GM12878 (cell line): ENCODE measurements around the gene CXXC4.
A peak's percentile ranks its signal among the peaks of the same experiment; 100 is the strongest.

ENCODE experiments used
- CEBPZ ChIP-seq: fragments of 150-350 bp; IDR thresholded peaks from 2 replicates; pipeline ENCODE4 v1.6.1; 2016; ENCODE audit warnings: low read depth, low read length
- CTCF ChIP-seq, 3 experiments: IDR thresholded peaks in 2 of 3; conservative IDR thresholded peaks in 1 of 3; 2 replicates each; pipeline ENCODE4 v1.5.1; 2011; ENCODE audit warnings: low read depth in 3 of 3, low read length in 3 of 3, mild to moderate bottlenecking in 3 of 3, control low read depth in 2 of 3, moderate library complexity in 2 of 3, inconsistent platforms in 1 of 3, mixed read lengths in 1 of 3; ENCODE audit not compliant: control insufficient read depth in 2 of 3, insufficient read depth in 1 of 3; ENCODE audit errors: extremely low read depth in 1 of 3
- E4F1 ChIP-seq: fragments of 450-650 bp; IDR thresholded peaks from 2 replicates; pipeline ENCODE4 v1.6.1; 2018; ENCODE audit warnings: borderline replicate concordance, mild to moderate bottlenecking; ENCODE audit not compliant: partially characterized antibody
- EZH2 ChIP-seq: IDR thresholded peaks from 2 replicates; pipeline ENCODE4 v1.6.1; 2012; ENCODE audit warnings: low read depth, mild to moderate bottlenecking, control low read depth, inconsistent platforms, low read length, borderline replicate concordance; ENCODE audit not compliant: control insufficient read depth
- GABPA ChIP-seq: IDR thresholded peaks from 2 replicates; pipeline ENCODE4 v1.6.1; 2014; ENCODE audit warnings: antibody characterized with exemption, low read depth, mild to moderate bottlenecking, inconsistent platforms
- JUNB ChIP-seq: IDR thresholded peaks from 2 replicates; pipeline ENCODE4 v1.6.1; 2016; ENCODE audit warnings: antibody characterized with exemption, mild to moderate bottlenecking
- JUND ChIP-seq: IDR thresholded peaks from 2 replicates; pipeline ENCODE4 v1.6.1; 2012; ENCODE audit warnings: low read depth, mild to moderate bottlenecking, low read length, improper control_type of control experiment, moderate library complexity
- KLF5 ChIP-seq: fragments of 450-650 bp; IDR thresholded peaks from 2 replicates; pipeline ENCODE4 v1.6.1; 2014; ENCODE audit warnings: mild to moderate bottlenecking; ENCODE audit not compliant: partially characterized antibody
- POLR2AphosphoS2 ChIP-seq: IDR thresholded peaks from 2 replicates; pipeline ENCODE4 v1.6.1; 2011; ENCODE audit warnings: low read depth, mild to moderate bottlenecking, low read length, improper control_type of control experiment, moderate library complexity
- POLR2AphosphoS5 ChIP-seq: IDR thresholded peaks from 2 replicates; pipeline ENCODE4 v1.6.1; 2011; ENCODE audit warnings: mild to moderate bottlenecking, low read length, inconsistent platforms
- RAD21 ChIP-seq: IDR thresholded peaks from 2 replicates; pipeline ENCODE4 v1.6.1; 2011; ENCODE audit warnings: mild to moderate bottlenecking, low read depth, low read length, moderate library complexity; ENCODE audit not compliant: insufficient read depth
- SIN3A ChIP-seq: IDR thresholded peaks from 2 replicates; pipeline ENCODE4 v1.6.1; 2012; ENCODE audit warnings: low read depth, low read length, improper control_type of control experiment
- SUZ12 ChIP-seq: fragments of 200-600 bp; sonication (generic); IDR thresholded peaks from one replicate; pipeline ENCODE4 v1.6.1; 2018; ENCODE audit warnings: antibody characterized with exemption, mild to moderate bottlenecking; ENCODE audit not compliant: unreplicated experiment
- ZNF592 ChIP-seq: fragments of 450-650 bp; IDR thresholded peaks from 2 replicates; pipeline ENCODE4 v1.6.1; 2017; ENCODE audit warnings: mild to moderate bottlenecking, moderate library complexity

DNA sequence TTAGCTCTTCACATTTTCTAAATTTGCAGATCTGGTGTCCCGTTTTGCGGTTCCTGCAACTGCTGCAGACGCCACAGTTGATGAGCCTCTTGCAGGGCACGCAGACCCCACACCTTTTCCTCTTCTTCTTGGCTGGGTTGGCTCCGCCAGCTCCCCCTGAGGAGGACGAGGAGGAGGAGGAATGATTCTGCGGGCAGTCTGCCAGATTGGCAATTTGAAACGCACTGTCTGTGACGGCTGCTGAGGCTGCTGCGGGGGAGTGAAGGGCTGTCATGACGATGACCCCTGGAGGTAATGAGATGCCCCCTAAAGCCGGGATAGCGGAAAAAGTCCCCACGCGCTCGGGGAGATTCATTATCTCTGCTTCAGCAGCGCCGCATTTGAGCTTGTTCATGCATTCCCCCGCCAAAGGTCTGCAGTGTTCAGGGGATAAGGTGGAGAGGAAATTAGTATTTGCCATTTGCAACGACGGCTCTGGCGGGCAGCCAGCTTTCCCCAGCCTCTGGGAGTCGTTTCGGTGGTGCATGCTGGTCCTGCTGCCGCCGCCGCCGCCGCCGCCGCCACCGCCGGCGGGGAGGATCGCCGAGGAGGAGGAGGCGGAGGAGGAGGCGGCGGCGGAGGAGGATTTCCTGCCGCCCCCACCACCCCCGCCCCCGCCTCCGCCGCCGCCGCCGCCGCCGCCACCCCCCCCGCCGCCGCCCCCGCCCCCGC is 3.8 kb downstream of the CXXC4 start:
- no peak for TF ChIP-seq CTCF (IDR thresholded peaks at IDR 0.05 in 2 of 3, conservative IDR thresholded peaks at IDR 0.05 in 1 of 3; ENCODE audit: control insufficient read depth in 2 of 3, extremely low read depth in 1 of 3, insufficient read depth in 1 of 3, low read depth in 3 of 3, low read length in 3 of 3)
- TF ChIP-seq SUZ12: no peak
- TF ChIP-seq CEBPZ: no peak
- TF ChIP-seq SIN3A: 0 out of 2 replicates have a peak, but pooled peaks have one; percentile 15
- TF ChIP-seq EZH2: no peak
- TF ChIP-seq KLF5: no peak
- peak; percentile 34; the same call in 1 of the 2 replicates for TF ChIP-seq JUNB
- TF ChIP-seq POLR2AphosphoS2: no peak
- peak; percentile 59 for TF ChIP-seq POLR2AphosphoS5
- TF ChIP-seq E4F1: no peak
- no peak for TF ChIP-seq GABPA
- no peak for TF ChIP-seq ZNF592
- TF ChIP-seq JUND: no peak
- no peak for TF ChIP-seq RAD21
